GM19193 (cell line): Measurements from ENCODE around the gene FLCN.

Experiments
- POLR2A ChIP-seq: IDR thresholded peaks from 4 replicates; pipeline ENCODE4 v1.6.1; 2011; ENCODE audit not compliant: insufficient read depth, insufficient read length; ENCODE audit errors: extremely low read depth

The FLCN gene

GRCh38 chr17:17242246-17242645 lies 5.3 kb upstream of the FLCN start:
- no peak for TF ChIP-seq POLR2A

DNA sequence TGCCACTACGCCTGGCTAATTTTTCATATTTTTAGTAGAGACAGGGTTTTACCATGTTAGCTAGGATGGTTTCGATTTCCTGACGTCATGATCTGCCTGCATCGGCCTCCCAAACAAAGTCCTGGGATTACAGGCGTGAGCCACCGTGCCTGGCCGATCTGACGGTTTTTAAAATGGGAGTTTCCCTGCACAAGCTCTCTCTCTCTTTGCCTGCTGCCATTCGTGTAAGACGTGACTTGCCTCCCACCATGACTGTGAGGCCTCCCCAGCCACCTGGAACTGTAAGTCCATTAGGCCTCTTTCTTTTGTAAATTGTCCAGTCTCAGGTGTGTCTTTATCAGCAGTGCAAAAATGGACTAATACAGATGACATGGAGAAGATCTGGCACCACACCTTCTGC lies 4.7 kb upstream of the FLCN start:
- no peak for TF ChIP-seq POLR2A

GRCh38 chr17:17239832-17240231 lies 2.9 kb upstream of the FLCN start:
- no peak for TF ChIP-seq POLR2A

GRCh38 chr17:17236295-17237025 lies 508 bp downstream of the FLCN start:
- TF ChIP-seq POLR2A, result no peak

DNA sequence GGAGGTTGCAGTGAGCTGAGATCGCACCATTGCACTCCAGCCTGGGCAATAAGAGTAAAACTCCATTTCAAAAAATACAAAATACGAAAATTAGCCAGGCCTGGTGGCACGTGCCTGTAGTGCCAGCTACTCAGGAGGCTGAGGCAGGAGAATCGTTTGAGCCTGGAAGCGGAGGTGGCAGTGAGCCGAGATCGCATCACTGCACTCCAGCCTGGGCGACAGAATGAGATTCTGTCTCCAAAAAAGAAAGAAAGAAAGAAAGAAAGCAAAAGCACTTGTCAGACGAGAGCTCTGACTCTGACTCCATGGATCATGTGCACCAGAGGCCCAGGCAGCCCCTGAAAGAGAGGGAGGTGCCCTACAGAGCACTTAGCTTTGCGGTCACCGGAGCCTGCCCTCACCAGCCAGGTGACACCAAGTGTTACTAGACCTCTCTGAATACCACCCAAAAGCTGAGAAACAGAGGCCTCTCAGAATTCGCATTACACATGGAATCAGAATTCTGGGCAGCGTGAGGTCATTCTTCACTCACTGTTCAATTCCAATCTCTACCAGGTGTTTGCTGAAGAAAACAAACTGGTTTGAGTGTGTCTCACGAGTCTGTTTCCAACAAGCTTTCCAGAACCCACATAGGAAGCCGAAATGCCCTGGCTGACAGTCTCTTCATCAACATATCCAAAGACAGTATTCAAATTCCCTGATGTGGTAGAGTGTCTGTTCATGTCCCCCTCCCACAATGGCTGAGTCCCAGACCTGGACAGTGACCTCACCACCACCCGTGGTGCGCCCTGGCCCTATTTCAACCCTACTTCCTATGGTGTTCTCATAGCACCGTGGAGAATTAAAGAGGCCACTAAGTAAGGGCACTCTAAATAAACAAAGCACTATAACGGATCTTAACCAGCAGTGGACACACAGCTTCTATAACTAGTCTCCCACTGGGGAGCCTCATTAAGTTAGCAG lies 1.5 kb downstream of the FLCN start:
- no peak for TF ChIP-seq POLR2A

- TF ChIP-seq POLR2A, result no peak
Observed at GRCh38 chr17:17232303-17232621, 4.7 kb downstream of the FLCN start.

DNA sequence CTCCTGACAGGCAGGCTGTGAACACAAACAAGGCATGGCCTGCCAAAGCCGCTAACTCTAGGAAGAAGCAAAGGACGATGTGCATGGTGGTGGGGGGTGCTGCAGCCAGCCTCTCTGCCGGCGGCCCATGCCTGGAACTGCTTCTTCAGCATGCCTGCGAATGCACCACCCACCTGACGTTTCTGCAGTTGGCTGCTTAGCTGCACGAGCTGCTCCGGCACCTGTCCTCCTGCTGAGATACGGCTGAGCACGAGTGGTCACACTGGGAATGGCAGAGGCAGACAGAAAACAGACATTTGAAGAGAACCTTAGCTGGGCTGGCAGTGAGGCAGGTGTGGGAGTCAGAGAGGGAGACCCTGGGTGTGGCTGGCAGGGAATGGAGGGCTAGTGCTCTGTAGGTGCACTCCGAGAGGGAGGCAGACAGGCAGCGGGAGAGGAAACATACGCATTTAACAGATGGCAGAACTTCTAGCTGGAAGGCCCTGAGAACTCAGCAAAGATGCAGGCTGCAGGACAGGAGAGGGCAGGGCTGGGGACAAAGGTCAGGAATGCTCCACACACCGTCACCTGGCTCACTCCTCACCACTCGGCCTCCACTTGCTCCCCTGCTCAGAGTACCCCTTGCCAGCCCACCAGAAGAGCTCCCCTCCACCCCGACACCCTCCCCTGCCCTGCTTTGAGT lies 5.2 kb downstream of the FLCN start:
- TF ChIP-seq POLR2A, result no peak

GRCh38 chr17:17229416-17230384 lies 7.3 kb downstream of the FLCN start:
- TF ChIP-seq POLR2A, result no peak

GRCh38 chr17:17228521-17229279 lies 8.3 kb downstream of the FLCN start:
- TF ChIP-seq POLR2A, result no peak

GRCh38 chr17:17227608-17228520 lies 9.1 kb downstream of the FLCN start:
- no peak for TF ChIP-seq POLR2A

- TF ChIP-seq POLR2A, result no peak
Observed at GRCh38 chr17:17226451-17227265, 10.3 kb downstream of the FLCN start.

DNA sequence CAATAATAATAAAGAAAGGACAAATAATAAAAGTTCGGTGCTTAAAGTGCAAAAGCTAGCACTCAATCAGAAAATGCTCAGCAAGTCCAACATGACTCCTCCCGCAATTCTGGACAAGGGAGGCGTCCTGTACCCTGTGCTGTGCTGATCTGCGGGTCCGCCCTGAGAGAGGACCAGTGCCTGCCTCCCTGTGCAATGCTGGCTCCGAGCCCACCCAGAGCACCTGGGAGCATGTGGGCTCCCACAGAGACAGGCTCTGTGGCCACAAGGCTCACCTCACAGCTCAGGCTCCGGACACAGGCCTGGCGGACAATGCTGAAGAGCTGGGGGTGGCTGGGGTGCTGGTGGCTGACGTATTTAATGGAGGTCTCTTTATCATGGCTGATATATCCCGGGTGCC lies 11.1 kb downstream of the FLCN start:
- TF ChIP-seq POLR2A, result no peak
